HepG2 (cell line): ENCODE data around the gene CD163L1. TPM values are rescaled to one million over a fixed set of nuclear protein-coding genes. Genes with fewer than 3 reads are reported as not detected.

Experiments used
- ATAC-seq: fragments of 200-7000 bp; cut with Tn5 transposase; 3 replicates; pipeline ENCODE4 v1.9.1; 2020; ENCODE audit warnings: mild to moderate bottlenecking, moderate library complexity
- BruUV-seq: library from RNA; stranded (reverse); fragments of 400-500 nt; replicated peaks from 2 replicates; lab custom pipeline; 2021; lab: Mats Ljungman, UMichigan
- CTCF ChIA-PET: fragments of 300-600 bp; formaldehyde crosslinking; extraction: SDS; loops from one replicate; lab custom pipeline; 2021; ENCODE audit warnings: low total read pairs, inconsistent platforms, low intra/inter-chr PET ratio; lab: Yijun Ruan, JAX
- POLR2A ChIA-PET: fragments of 350-600 bp; sonication (Branson Sonifier 250); formaldehyde crosslinking; loops from one replicate; lab custom pipeline; 2020; ENCODE audit warnings: antibody characterized with exemption, inconsistent platforms; lab: Yijun Ruan, JAX
- DNase-seq: peaks from one replicate; pipeline ENCODE4 v3.0.0-alpha.2; 2015; ENCODE audit warnings: low spot score
- FAIRE-seq: peaks from 3 replicates; lab custom pipeline; 2011; peaks lifted over from hg19 to GRCh38; lab: Jason Lieb, UNC
- H2AFZ ChIP-seq: one replicate; pipeline ENCODE4 v1.6.1; 2011; ENCODE audit warnings: low read length, inconsistent platforms
- H3K27ac ChIP-seq: fragments of 300-600 bp; 3 replicates; pipeline ENCODE4 v1.8.0; 2011; ENCODE audit warnings: mixed run types, mild to moderate bottlenecking, mixed read lengths, low read length, inconsistent platforms; ENCODE audit not compliant: insufficient read depth; ENCODE audit errors: extremely low read length
- H3K27me3 ChIP-seq, 2 experiments: fragments of 200-600 bp in 1 of 2; 2 replicates in 1 of 2; 3 replicates in 1 of 2; pipeline versions ENCODE4 v1.6.0 to v1.8.0; 2011; ENCODE audit warnings: low read length in 2 of 2, mild to moderate bottlenecking in 2 of 2, moderate library complexity in 2 of 2, inconsistent platforms in 1 of 2; ENCODE audit not compliant: insufficient read depth in 2 of 2, control insufficient read depth in 1 of 2
- H3K36me3 ChIP-seq, 2 experiments: fragments of 200-600 bp in 1 of 2; replicated peaks in 1 of 2; 2 replicates in 1 of 2; 3 replicates in 1 of 2; pipeline versions ENCODE4 v1.5.1 to v1.8.0; 2011; ENCODE audit warnings: low read length in 2 of 2, inconsistent platforms in 1 of 2; ENCODE audit not compliant: insufficient read depth in 2 of 2, control insufficient read depth in 1 of 2
- H3K4me1 ChIP-seq: 2 replicates; pipeline ENCODE4 v1.5.1; 2012; ENCODE audit warnings: low read length, inconsistent platforms; ENCODE audit not compliant: insufficient read depth
- H3K4me2 ChIP-seq: 2 replicates; pipeline ENCODE4 v1.6.0; 2011; ENCODE audit warnings: low read depth, low read length, inconsistent platforms
- H3K4me3 ChIP-seq, 3 experiments: fragments of 200-600 bp in 1 of 3; sonication (generic), shearing (Covaris generic) in 1 of 3; replicated peaks in 1 of 3; 2 replicates each; pipeline ENCODE4 v1.5.1; 2011 to 2016; ENCODE audit warnings: low read length in 3 of 3, inconsistent platforms in 2 of 3, low read depth in 2 of 3, mild to moderate bottlenecking in 2 of 3, control low read depth in 1 of 3, mixed read lengths in 1 of 3; ENCODE audit not compliant: insufficient read depth in 1 of 3
- H3K79me2 ChIP-seq: one replicate; pipeline ENCODE4 v1.6.1; 2011; ENCODE audit warnings: low read length, inconsistent platforms; ENCODE audit not compliant: insufficient read depth
- H3K9ac ChIP-seq: 2 replicates; pipeline ENCODE4 v1.6.0; 2011; ENCODE audit warnings: mild to moderate bottlenecking, low read depth, low read length, inconsistent platforms; ENCODE audit not compliant: insufficient read depth
- H3K9me3 ChIP-seq: 2 replicates; pipeline ENCODE4 v1.5.1; 2012; ENCODE audit warnings: mild to moderate bottlenecking, low read length
- H4K20me1 ChIP-seq: 2 replicates; pipeline ENCODE4 v1.6.0; 2011; ENCODE audit warnings: inconsistent platforms, mild to moderate bottlenecking, low read length, moderate library complexity; ENCODE audit not compliant: insufficient read depth
- ATAD3A ChIP-seq: sonication (generic); formaldehyde crosslinking; IDR thresholded peaks from 2 replicates; pipeline ENCODE4 v1.4.0; 2020; ENCODE audit warnings: missing genetic modification reagents
- HES4 ChIP-seq: sonication (generic); formaldehyde crosslinking; IDR thresholded peaks from 2 replicates; pipeline ENCODE4 v1.9.0; 2021; ENCODE audit warnings: mild to moderate bottlenecking, missing genetic modification reagents, borderline replicate concordance
- MAFF ChIP-seq: IDR thresholded peaks from 2 replicates; pipeline ENCODE4 v1.6.1; 2011; ENCODE audit warnings: low read depth, low read length, improper control_type of control experiment
- MAFG ChIP-seq: sonication (generic); formaldehyde crosslinking; IDR thresholded peaks from 2 replicates; pipeline ENCODE4 v1.5.1; 2020; ENCODE audit warnings: mild to moderate bottlenecking, missing genetic modification reagents
- MAFK ChIP-seq, 2 experiments: IDR thresholded peaks in 1 of 2; conservative IDR thresholded peaks in 1 of 2; 2 replicates each; pipeline ENCODE4 v1.6.1; 2011; ENCODE audit warnings: improper control_type of control experiment in 2 of 2, low read length in 2 of 2
- NFIC ChIP-seq: IDR thresholded peaks from 2 replicates; pipeline ENCODE4 v1.6.1; 2012; ENCODE audit warnings: mild to moderate bottlenecking, low read length, inconsistent platforms
- RAD21 ChIP-seq: fragments of 450-650 bp; formaldehyde crosslinking; IDR thresholded peaks from 2 replicates; pipeline ENCODE4 v1.5.0; 2020; ENCODE audit warnings: mild to moderate bottlenecking
- SMC3 ChIP-seq: IDR thresholded peaks from 2 replicates; pipeline ENCODE4 v1.6.1; 2011; ENCODE audit warnings: low read length, improper control_type of control experiment
- STAG1 ChIP-seq: sonication (generic); formaldehyde crosslinking; IDR thresholded peaks from 2 replicates; pipeline ENCODE4 v1.4.0; 2020; ENCODE audit warnings: missing genetic modification reagents
- ZNF329 ChIP-seq: sonication (generic); formaldehyde crosslinking; IDR thresholded peaks from 2 replicates; pipeline ENCODE4 v1.9.0; 2021; ENCODE audit warnings: low read depth, mild to moderate bottlenecking, missing genetic modification reagents
- ZSCAN22 ChIP-seq: sonication (generic); formaldehyde crosslinking; IDR thresholded peaks from 2 replicates; pipeline ENCODE4 v1.4.0; 2020; ENCODE audit warnings: mild to moderate bottlenecking, missing genetic modification reagents
- whole genome bisulfite sequencing: methylation state at CpG from one replicate; pipeline ENCODE4 v1.1.6; 2017; ENCODE audit warnings: low lambda C conversion rate; 5-methylcytosine and 5-hydroxymethylcytosine counted together
- in situ Hi-C: cut with HindIII; loops from 2 replicates; pipeline ENCODE4 v1.10.0; 2017; ENCODE audit warnings: low pct_unique_long_range_greater_than_20kb; ENCODE audit not compliant: extremely low pct_ligation_motif_present
- intact Hi-C: fragments of 100-400 bp; cut with micrococcal nuclease; formaldehyde crosslinking; loops from one replicate; pipeline ENCODE4 v1.10.0; 2022; ENCODE audit not compliant: unreplicated experiment
- polyA plus RNA-seq, 8 experiments: library from polyadenylated mRNA; depleted of rRNA in 3 of 8; stranded (reverse) in 7 of 8; unstranded in 1 of 8; fragments of >200 nt; fragmentation: Illumina TruSeq in 4 of 8; extraction: Trizol in 4 of 8; gene quantifications; 2 replicates each; pipeline versions ENCODE4 v1.2.1 to v1.2.3, GENCODE V29; 2011 to 2016; ENCODE audit warnings: low read depth in 4 of 8, missing spikeins in 1 of 8, mixed read lengths in 1 of 8; ENCODE audit not compliant: insufficient read depth in 1 of 8
- total RNA-seq, 5 experiments: library from RNA; depleted of rRNA; stranded (reverse); fragments of >200 nt; fragmentation: Illumina TruSeq; extraction: Trizol; gene quantifications; 2 replicates each; pipeline ENCODE4 v1.2.3, GENCODE V29; 2016; ENCODE audit warnings: low read depth in 1 of 5
- TF ChIP-seq, protein P1 (sequence below): sonication (generic); formaldehyde crosslinking; IDR thresholded peaks from 2 replicates; pipeline ENCODE4 v1.5.0; 2020; ENCODE audit warnings: mild to moderate bottlenecking, missing genetic modification reagents, moderate library complexity
- TF ChIP-seq, protein P2 (sequence below): sonication (generic); formaldehyde crosslinking; conservative IDR thresholded peaks from 2 replicates; pipeline ENCODE4 v1.8.0; 2022; ENCODE audit warnings: low read depth, missing genetic modification reagents

CD163L1 gene
- total and polyA plus RNA-seq, 2 of the 13 experiments (the other 11 are each of a cell fraction or from before 2014, with no cell fraction given): 3.4 to 6.8 TPM

DNA sequence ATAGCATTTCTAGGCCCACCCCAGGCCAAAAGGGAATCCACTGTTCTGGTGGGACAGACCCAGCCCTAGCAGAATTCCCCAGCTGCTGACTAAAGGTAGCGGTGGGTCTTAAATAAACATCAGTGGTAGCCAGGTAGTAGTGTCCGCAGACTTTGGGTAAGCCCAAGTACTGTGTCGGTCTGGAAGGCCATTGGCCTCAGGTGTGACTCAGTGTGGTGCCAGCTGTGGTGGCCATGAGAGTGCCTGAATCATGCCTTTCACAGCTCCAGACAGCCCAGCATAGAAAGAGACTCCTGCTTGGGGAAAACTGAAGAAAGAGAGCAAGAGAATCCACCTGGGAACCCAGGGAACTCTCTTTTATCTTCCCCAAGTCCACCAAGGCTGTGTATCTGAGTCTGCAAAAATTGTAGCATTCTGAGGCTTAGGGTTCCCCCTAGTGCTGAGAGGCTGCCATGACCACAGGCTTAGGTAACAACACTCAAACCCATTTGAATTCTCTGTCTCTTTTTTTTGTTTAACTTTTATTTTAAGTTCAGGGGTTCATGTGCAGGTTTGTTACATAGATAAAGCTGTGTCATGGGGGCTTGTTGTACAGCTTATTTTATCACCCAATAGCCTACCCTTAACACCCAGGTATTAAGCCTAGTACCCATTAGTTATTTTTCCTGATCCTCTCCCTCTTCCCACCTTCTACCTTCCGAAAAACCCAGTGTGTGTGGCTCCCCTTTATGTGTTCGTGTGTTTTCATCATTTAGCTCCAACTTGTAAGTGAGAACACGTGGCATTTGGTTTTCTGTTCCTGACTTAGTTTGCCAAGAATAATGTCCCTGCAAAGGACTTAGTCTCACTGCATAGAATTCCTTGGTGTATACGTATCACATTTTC, 16.7 kb upstream of the CD163L1 start:
- Histone ChIP-seq H3K4me2 (no peak overlapping the region), H4K20me1 (no peaks in the 10 kb centered on the region), H3K36me3 (no peaks in the 10 kb centered on the region), H3K4me1 (no peaks in the 10 kb centered on the region), H3K9ac (no peak overlapping the region), H2AFZ (no peak overlapping the region), H3K9me3 (no peaks in the 10 kb centered on the region), H3K79me2 (no peaks in the 10 kb centered on the region), H3K4me3 (no peak overlapping the region), H3K27me3 (no peaks in the 10 kb centered on the region), H3K27ac (no peak overlapping the region)
- FAIRE-seq (peak; percentile 79), DNase-seq (peak; percentile 46), ATAC-seq (peak; percentile 91)
- ChIA-PET POLR2A (no interaction called here), CTCF (interaction anchor here (1.0 to 2.4 kb wide), 4 partner anchors 86 to 241 kb away, joined by 3 to 49 read pairs (median 6); no protein-coding TSS in a partner anchor)
- 14% methylated on average over 4 of the region's 7 CpGs for WGBS
- intact Hi-C loops (loop anchor here (1.0 to 5.0 kb wide), 3 partner anchors 86 to 241 kb away; no protein-coding TSS in a partner anchor), in situ Hi-C loops (loop anchor here (5.0 kb wide), 1 partner anchor 88 kb away; no protein-coding TSS in a partner anchor)
- TF ChIP-seq ZNF329 (CRISPR knock-in tag): no peak
- TF ChIP-seq HES4: no peak
- TF ChIP-seq, protein P1, sequence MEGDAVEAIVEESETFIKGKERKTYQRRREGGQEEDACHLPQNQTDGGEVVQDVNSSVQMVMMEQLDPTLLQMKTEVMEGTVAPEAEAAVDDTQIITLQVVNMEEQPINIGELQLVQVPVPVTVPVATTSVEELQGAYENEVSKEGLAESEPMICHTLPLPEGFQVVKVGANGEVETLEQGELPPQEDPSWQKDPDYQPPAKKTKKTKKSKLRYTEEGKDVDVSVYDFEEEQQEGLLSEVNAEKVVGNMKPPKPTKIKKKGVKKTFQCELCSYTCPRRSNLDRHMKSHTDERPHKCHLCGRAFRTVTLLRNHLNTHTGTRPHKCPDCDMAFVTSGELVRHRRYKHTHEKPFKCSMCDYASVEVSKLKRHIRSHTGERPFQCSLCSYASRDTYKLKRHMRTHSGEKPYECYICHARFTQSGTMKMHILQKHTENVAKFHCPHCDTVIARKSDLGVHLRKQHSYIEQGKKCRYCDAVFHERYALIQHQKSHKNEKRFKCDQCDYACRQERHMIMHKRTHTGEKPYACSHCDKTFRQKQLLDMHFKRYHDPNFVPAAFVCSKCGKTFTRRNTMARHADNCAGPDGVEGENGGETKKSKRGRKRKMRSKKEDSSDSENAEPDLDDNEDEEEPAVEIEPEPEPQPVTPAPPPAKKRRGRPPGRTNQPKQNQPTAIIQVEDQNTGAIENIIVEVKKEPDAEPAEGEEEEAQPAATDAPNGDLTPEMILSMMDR (CRISPR knock-in tag): peak; percentile 86
- TF ChIP-seq ATAD3A: no peak
- no peak for TF ChIP-seq NFIC
- TF ChIP-seq SMC3: peak; percentile 94
- TF ChIP-seq RAD21: peak; percentile 69
- TF ChIP-seq MAFK (conservative IDR thresholded peaks at IDR 0.05 in 1 of 2, IDR thresholded peaks at IDR 0.05 in 1 of 2; ENCODE audit: low read length in 2 of 2): peak; percentile 62
- TF ChIP-seq MAFG (CRISPR knock-in tag): peak; percentile 63; the same call in 1 of the 2 replicates
- TF ChIP-seq ZSCAN22 (CRISPR knock-in tag): no peak
- TF ChIP-seq, protein P2, sequence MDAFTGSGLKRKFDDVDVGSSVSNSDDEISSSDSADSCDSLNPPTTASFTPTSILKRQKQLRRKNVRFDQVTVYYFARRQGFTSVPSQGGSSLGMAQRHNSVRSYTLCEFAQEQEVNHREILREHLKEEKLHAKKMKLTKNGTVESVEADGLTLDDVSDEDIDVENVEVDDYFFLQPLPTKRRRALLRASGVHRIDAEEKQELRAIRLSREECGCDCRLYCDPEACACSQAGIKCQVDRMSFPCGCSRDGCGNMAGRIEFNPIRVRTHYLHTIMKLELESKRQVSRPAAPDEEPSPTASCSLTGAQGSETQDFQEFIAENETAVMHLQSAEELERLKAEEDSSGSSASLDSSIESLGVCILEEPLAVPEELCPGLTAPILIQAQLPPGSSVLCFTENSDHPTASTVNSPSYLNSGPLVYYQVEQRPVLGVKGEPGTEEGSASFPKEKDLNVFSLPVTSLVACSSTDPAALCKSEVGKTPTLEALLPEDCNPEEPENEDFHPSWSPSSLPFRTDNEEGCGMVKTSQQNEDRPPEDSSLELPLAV (CRISPR knock-in tag): no peak
- peak; percentile 77 for TF ChIP-seq MAFF
- TF ChIP-seq STAG1: peak; percentile 86
- BruUV-seq: no TSS peak
